Measurements from ENCODE around the gene PLA2G4F. TPM values are rescaled to one million over a fixed set of nuclear protein-coding genes. Genes with fewer than 3 reads are reported as not detected.

Gene PLA2G4F
- polyA plus RNA-seq, 1 donor: 3.6 TPM

- H3K27me3 ChIP-seq (ENCODE audit: control insufficient read depth, insufficient read depth, low read length): no peaks in the 10 kb centered on the region
- DNase-seq: no peak
- no peak overlapping the region for H3K27ac ChIP-seq (ENCODE audit: low read length)
- no peaks in the 10 kb centered on the region for H3K4me1 ChIP-seq (ENCODE audit: control insufficient read depth, insufficient read depth, low read length)
- no peak overlapping the region for H3K4me3 ChIP-seq (ENCODE audit: low read length)
- WGBS (ENCODE audit: insufficient coverage, low lambda C conversion rate): 90% methylated on average over 2 of the region's 2 CpGs
- H3K36me3 ChIP-seq (ENCODE audit: control insufficient read depth, insufficient read depth, low read length): peaks cover 59% of the 10 kb centered on the region
- H3K9me3 ChIP-seq (ENCODE audit: control insufficient read depth, low read depth, low read length): no peaks in the 10 kb centered on the region
Measured at GRCh38 chr15:42190370-42190769, 33.9 kb upstream of the PLA2G4F start.

- DNase-seq: no peak
- Histone ChIP-seq H3K9me3 (ENCODE audit: control insufficient read depth, low read depth, low read length) (no peaks in the 10 kb centered on the region), H3K4me3 (ENCODE audit: low read length) (no peak overlapping the region), H3K4me1 (ENCODE audit: control insufficient read depth, insufficient read depth, low read length) (no peaks in the 10 kb centered on the region), H3K27me3 (ENCODE audit: control insufficient read depth, insufficient read depth, low read length) (no peaks in the 10 kb centered on the region), H3K27ac (ENCODE audit: low read length) (no peak overlapping the region), H3K36me3 (ENCODE audit: control insufficient read depth, insufficient read depth, low read length) (peaks cover 78% of the 10 kb centered on the region)
- no CpG with 5 or more reads among the region's 1 CpG for WGBS (ENCODE audit: insufficient coverage, low lambda C conversion rate)
Measured at GRCh38 chr15:42185801-42186200, 29.4 kb upstream of the PLA2G4F start.

- Histone ChIP-seq H3K36me3 (ENCODE audit: control insufficient read depth, insufficient read depth, low read length) (peaks cover 77% of the 10 kb centered on the region), H3K27ac (ENCODE audit: low read length) (no peak overlapping the region), H3K9me3 (ENCODE audit: control insufficient read depth, low read depth, low read length) (no peaks in the 10 kb centered on the region), H3K27me3 (ENCODE audit: control insufficient read depth, insufficient read depth, low read length) (no peaks in the 10 kb centered on the region), H3K4me3 (ENCODE audit: low read length) (no peak overlapping the region), H3K4me1 (ENCODE audit: control insufficient read depth, insufficient read depth, low read length) (no peaks in the 10 kb centered on the region)
- 100% methylated on average over 3 of the region's 4 CpGs for WGBS (ENCODE audit: insufficient coverage, low lambda C conversion rate)
- no peak for DNase-seq
Measured at GRCh38 chr15:42184736-42185135, 28.3 kb upstream of the PLA2G4F start.

- H3K9me3 ChIP-seq (ENCODE audit: control insufficient read depth, low read depth, low read length): no peaks in the 10 kb centered on the region
- DNase-seq: no peak
- no peak overlapping the region for H3K4me3 ChIP-seq (ENCODE audit: low read length)
- no peak overlapping the region for H3K27ac ChIP-seq (ENCODE audit: low read length)
- no peaks in the 10 kb centered on the region for H3K4me1 ChIP-seq (ENCODE audit: control insufficient read depth, insufficient read depth, low read length)
- peaks cover 79% of the 10 kb centered on the region for H3K36me3 ChIP-seq (ENCODE audit: control insufficient read depth, insufficient read depth, low read length)
- H3K27me3 ChIP-seq (ENCODE audit: control insufficient read depth, insufficient read depth, low read length): no peaks in the 10 kb centered on the region
- WGBS (ENCODE audit: insufficient coverage, low lambda C conversion rate): no CpG with 5 or more reads among the region's 5 CpGs
Measured at GRCh38 chr15:42184296-42184695, 27.9 kb upstream of the PLA2G4F start.

GRCh38 chr15:42182961-42183360, 26.5 kb upstream of the PLA2G4F start:
- 100% methylated on average over 3 of the region's 6 CpGs for WGBS (ENCODE audit: insufficient coverage, low lambda C conversion rate)
- DNase-seq: no peak
- Histone ChIP-seq H3K4me1 (ENCODE audit: control insufficient read depth, insufficient read depth, low read length) (no peaks in the 10 kb centered on the region), H3K27me3 (ENCODE audit: control insufficient read depth, insufficient read depth, low read length) (no peaks in the 10 kb centered on the region), H3K36me3 (ENCODE audit: control insufficient read depth, insufficient read depth, low read length) (peaks cover 79% of the 10 kb centered on the region), H3K27ac (ENCODE audit: low read length) (no peak overlapping the region), H3K4me3 (ENCODE audit: low read length) (no peak overlapping the region), H3K9me3 (ENCODE audit: control insufficient read depth, low read depth, low read length) (no peaks in the 10 kb centered on the region)

GRCh38 chr15:42182328-42182886, 26.0 kb upstream of the PLA2G4F start:
- Histone ChIP-seq H3K9me3 (ENCODE audit: control insufficient read depth, low read depth, low read length) (no peaks in the 10 kb centered on the region), H3K36me3 (ENCODE audit: control insufficient read depth, insufficient read depth, low read length) (peaks cover 77% of the 10 kb centered on the region), H3K4me1 (ENCODE audit: control insufficient read depth, insufficient read depth, low read length) (no peaks in the 10 kb centered on the region), H3K4me3 (ENCODE audit: low read length) (no peak overlapping the region), H3K27me3 (ENCODE audit: control insufficient read depth, insufficient read depth, low read length) (no peaks in the 10 kb centered on the region), H3K27ac (ENCODE audit: low read length) (no peak overlapping the region)
- DNase-seq: no peak
- no CpG with 5 or more reads among the region's 6 CpGs for WGBS (ENCODE audit: insufficient coverage, low lambda C conversion rate)

- Histone ChIP-seq H3K4me3 (ENCODE audit: low read length) (no peak overlapping the region), H3K36me3 (ENCODE audit: control insufficient read depth, insufficient read depth, low read length) (peaks cover 72% of the 10 kb centered on the region), H3K27me3 (ENCODE audit: control insufficient read depth, insufficient read depth, low read length) (no peaks in the 10 kb centered on the region), H3K27ac (ENCODE audit: low read length) (no peak overlapping the region), H3K4me1 (ENCODE audit: control insufficient read depth, insufficient read depth, low read length) (no peaks in the 10 kb centered on the region), H3K9me3 (ENCODE audit: control insufficient read depth, low read depth, low read length) (no peaks in the 10 kb centered on the region)
- no CpG with 5 or more reads among the region's 2 CpGs for WGBS (ENCODE audit: insufficient coverage, low lambda C conversion rate)
- no peak for DNase-seq
Measured at GRCh38 chr15:42178056-42178455, 21.6 kb upstream of the PLA2G4F start.

- H3K27ac ChIP-seq (ENCODE audit: low read length): no peak overlapping the region
- H3K9me3 ChIP-seq (ENCODE audit: control insufficient read depth, low read depth, low read length): no peaks in the 10 kb centered on the region
- DNase-seq: no peak
- WGBS (ENCODE audit: insufficient coverage, low lambda C conversion rate): 100% methylated on average over 1 of the region's 5 CpGs
- peaks cover 76% of the 10 kb centered on the region for H3K36me3 ChIP-seq (ENCODE audit: control insufficient read depth, insufficient read depth, low read length)
- H3K4me3 ChIP-seq (ENCODE audit: low read length): no peak overlapping the region
- H3K27me3 ChIP-seq (ENCODE audit: control insufficient read depth, insufficient read depth, low read length): no peaks in the 10 kb centered on the region
- no peaks in the 10 kb centered on the region for H3K4me1 ChIP-seq (ENCODE audit: control insufficient read depth, insufficient read depth, low read length)
Measured at GRCh38 chr15:42175671-42176070, 19.2 kb upstream of the PLA2G4F start.

- no peak for DNase-seq
- Histone ChIP-seq H3K9me3 (ENCODE audit: control insufficient read depth, low read depth, low read length) (no peaks in the 10 kb centered on the region), H3K36me3 (ENCODE audit: control insufficient read depth, insufficient read depth, low read length) (peaks cover 75% of the 10 kb centered on the region), H3K27ac (ENCODE audit: low read length) (no peak overlapping the region), H3K27me3 (ENCODE audit: control insufficient read depth, insufficient read depth, low read length) (no peaks in the 10 kb centered on the region), H3K4me3 (ENCODE audit: low read length) (no peak overlapping the region), H3K4me1 (ENCODE audit: control insufficient read depth, insufficient read depth, low read length) (no peaks in the 10 kb centered on the region)
- WGBS (ENCODE audit: insufficient coverage, low lambda C conversion rate): 83% methylated on average over 1 of the region's 5 CpGs
Measured at GRCh38 chr15:42172475-42172874, 16.0 kb upstream of the PLA2G4F start.

- peaks cover 77% of the 10 kb centered on the region for H3K36me3 ChIP-seq (ENCODE audit: control insufficient read depth, insufficient read depth, low read length)
- no peaks in the 10 kb centered on the region for H3K4me1 ChIP-seq (ENCODE audit: control insufficient read depth, insufficient read depth, low read length)
- no CpG with 5 or more reads among the region's 1 CpG for WGBS (ENCODE audit: insufficient coverage, low lambda C conversion rate)
- H3K27ac ChIP-seq (ENCODE audit: low read length): no peak overlapping the region
- DNase-seq: no peak
- no peaks in the 10 kb centered on the region for H3K9me3 ChIP-seq (ENCODE audit: control insufficient read depth, low read depth, low read length)
- H3K27me3 ChIP-seq (ENCODE audit: control insufficient read depth, insufficient read depth, low read length): no peaks in the 10 kb centered on the region
- H3K4me3 ChIP-seq (ENCODE audit: low read length): no peak overlapping the region
Measured at GRCh38 chr15:42171795-42172194, 15.4 kb upstream of the PLA2G4F start.

- DNase-seq: peak in 1 of 2 donors; percentile 37
- H3K36me3 ChIP-seq (ENCODE audit: control insufficient read depth, insufficient read depth, low read length): peaks cover 82% of the 10 kb centered on the region
- H3K9me3 ChIP-seq (ENCODE audit: control insufficient read depth, low read depth, low read length): no peaks in the 10 kb centered on the region
- H3K4me3 ChIP-seq (ENCODE audit: low read length): no peak overlapping the region
- no peaks in the 10 kb centered on the region for H3K4me1 ChIP-seq (ENCODE audit: control insufficient read depth, insufficient read depth, low read length)
- WGBS (ENCODE audit: insufficient coverage, low lambda C conversion rate): no CpG with 5 or more reads among the region's 1 CpG
- no peaks in the 10 kb centered on the region for H3K27me3 ChIP-seq (ENCODE audit: control insufficient read depth, insufficient read depth, low read length)
- H3K27ac ChIP-seq (ENCODE audit: low read length): no peak overlapping the region
Measured at GRCh38 chr15:42171122-42171521, 14.7 kb upstream of the PLA2G4F start.
